Measurements from ENCODE around the gene HOXC4. TPM values are rescaled to one million over a fixed set of nuclear protein-coding genes. Genes with fewer than 3 reads are reported as not detected.

HOXC4 gene
- polyA plus RNA-seq: 1 to 10 TPM in 1 of 3 donors, under 1 TPM in 2; 0.18 to 5.6 (median 0.51) TPM

GRCh38 chr12:54053751-54054741 lies at the start of gene HOXC4:
Gene HOXC4, plus strand, starts transcription at chr12:54053835. Its CDS starts 88 bp downstream, at chr12:54053923.
- H3K27ac ChIP-seq (ENCODE audit: low read depth, low read length): no peak within 1 kb of the TSS
- WGBS, 3 donors: 5 to 6% (median 5%) methylated on average over 51 to 52 of the region's 52 CpGs

- H3K27ac ChIP-seq (ENCODE audit: low read depth, low read length): no peak overlapping the region
- 19 to 31% (median 23%) methylated on average over 20 of the region's 20 CpGs for WGBS, 3 donors
Measured at GRCh38 chr12:54004063-54004840, 49.4 kb upstream of the HOXC4 start.

- H3K27ac ChIP-seq (ENCODE audit: low read depth, low read length): no peak overlapping the region
- 10 to 21% (median 15%) methylated on average over 31 of the region's 31 CpGs for WGBS, 3 donors
Measured at GRCh38 chr12:54004841-54005530, 48.6 kb upstream of the HOXC4 start.

- WGBS, 3 donors: 4 to 8% (median 7%) methylated on average over 26 of the region's 26 CpGs
Measured at GRCh38 chr12:54005531-54005852, 48.1 kb upstream of the HOXC4 start.

GRCh38 chr12:54005853-54006558 lies 47.6 kb upstream of the HOXC4 start:
- WGBS, 3 donors: 6 to 8% (median 7%) methylated on average over 39 of the region's 39 CpGs
- no peak overlapping the region for H3K27ac ChIP-seq (ENCODE audit: low read depth, low read length)

More at GRCh38 chr12:54005531-54005852, 48.1 kb upstream of the HOXC4 start:
- no peak overlapping the region for H3K27ac ChIP-seq (ENCODE audit: low read depth, low read length)

- WGBS, 3 donors: 30 to 33% (median 32%) methylated on average over 22 of the region's 22 CpGs
- no peak overlapping the region for H3K27ac ChIP-seq (ENCODE audit: low read depth, low read length)
Measured at GRCh38 chr12:54006559-54007220, 46.9 kb upstream of the HOXC4 start.

- H3K27ac ChIP-seq (ENCODE audit: low read depth, low read length): no peak overlapping the region
- WGBS, 3 donors: 50 to 58% (median 57%) methylated on average over 2 of the region's 2 CpGs
Measured at GRCh38 chr12:54007538-54008259, 45.9 kb upstream of the HOXC4 start.

GRCh38 chr12:54008260-54008552 lies 45.4 kb upstream of the HOXC4 start:
- H3K27ac ChIP-seq (ENCODE audit: low read depth, low read length): no peak overlapping the region
- 32 to 39% (median 34%) methylated on average over 2 of the region's 2 CpGs for WGBS, 3 donors

- WGBS, 3 donors: 3 to 5% (median 5%) methylated on average over 47 to 51 of the region's 51 CpGs
- no peak overlapping the region for H3K27ac ChIP-seq (ENCODE audit: low read depth, low read length)
Measured at GRCh38 chr12:54009171-54010052, 44.2 kb upstream of the HOXC4 start.

- no peak overlapping the region for H3K27ac ChIP-seq (ENCODE audit: low read depth, low read length)
- WGBS, 3 donors: 14 to 38% (median 23%) methylated on average over 10 of the region's 10 CpGs
Measured at GRCh38 chr12:54010053-54010971, 43.3 kb upstream of the HOXC4 start.

GRCh38 chr12:54010972-54011664 lies 42.5 kb upstream of the HOXC4 start:
- no peak overlapping the region for H3K27ac ChIP-seq (ENCODE audit: low read depth, low read length)
- 8 to 22% (median 18%) methylated on average over 17 of the region's 17 CpGs for WGBS, 3 donors

- 23 to 45% (median 35%) methylated on average over 14 of the region's 14 CpGs for WGBS, 3 donors
Measured at GRCh38 chr12:54011665-54012532, 41.7 kb upstream of the HOXC4 start.

GRCh38 chr12:54012631-54013409 lies 40.8 kb upstream of the HOXC4 start:
- 17 to 50% (median 43%) methylated on average over 6 of the region's 6 CpGs for WGBS, 3 donors

More at GRCh38 chr12:54011665-54012532, 41.7 kb upstream of the HOXC4 start:
- H3K27ac ChIP-seq (ENCODE audit: low read depth, low read length): no peak overlapping the region

More at GRCh38 chr12:54012631-54013409, 40.8 kb upstream of the HOXC4 start:
- H3K27ac ChIP-seq (ENCODE audit: low read depth, low read length): no peak overlapping the region
